Progenitor cell of endocrine pancreas (in vitro differentiated cells): ENCODE results near the gene GNAZ. TPM values are rescaled to one million over a fixed set of nuclear protein-coding genes. Genes with fewer than 3 reads are reported as not detected.

Source experiments
- DNase-seq: peaks from one replicate; pipeline ENCODE4 v3.0.0; 2021; ENCODE audit warnings: low spot score; ENCODE audit not compliant: unreplicated experiment
- H3K27ac Mint-ChIP-seq: 2 replicates; pipeline ENCODE4 v1.8.0; 2021; ENCODE audit warnings: mild to moderate bottlenecking, moderate library complexity, mixed read lengths
- H3K27me3 Mint-ChIP-seq: 2 replicates; pipeline ENCODE4 v1.8.0; 2021; ENCODE audit warnings: mixed read lengths
- H3K36me3 Mint-ChIP-seq: 2 replicates; pipeline ENCODE4 v1.8.0; 2022; ENCODE audit warnings: mixed read lengths; ENCODE audit not compliant: insufficient read depth
- H3K4me1 Mint-ChIP-seq: 2 replicates; pipeline ENCODE4 v1.8.0; 2021; ENCODE audit warnings: low read depth, mixed read lengths
- H3K4me3 Mint-ChIP-seq: 2 replicates; pipeline ENCODE4 v1.8.0; 2021; ENCODE audit warnings: low read depth, mild to moderate bottlenecking, moderate library complexity, mixed read lengths
- H3K9me3 Mint-ChIP-seq: 2 replicates; pipeline ENCODE4 v1.8.0; 2021; ENCODE audit warnings: low read depth, mixed read lengths
- CTCF ChIP-seq: fragments of 200-600 bp; sonication (generic); IDR thresholded peaks from one replicate; pipeline ENCODE4 v1.5.0; 2021; ENCODE audit warnings: antibody characterized with exemption, mild to moderate bottlenecking; ENCODE audit not compliant: unreplicated experiment
- total RNA-seq: library from RNA; stranded (reverse); gene quantifications from 2 replicates; pipeline ENCODE4 v1.2.1, GENCODE V29; 2021

GNAZ gene
- total RNA-seq, 1 donor from 2014 or later = 19.2 TPM

- no peak for TF ChIP-seq CTCF
- Mint-ChIP-seq H3K27ac (no peak overlapping the region), H3K9me3 (no peaks in the 10 kb centered on the region), H3K36me3 (peaks cover 6% of the 10 kb centered on the region), H3K27me3 (peaks cover 2% of the 10 kb centered on the region), H3K4me3 (no peak overlapping the region), H3K4me1 (peaks cover 3% of the 10 kb centered on the region)
- DNase-seq = no peak
Observed at GRCh38 chr22:23127055-23127756, 56.9 kb downstream of the GNAZ start.

GRCh38 chr22:23127788-23128187 is 57.5 kb downstream of the GNAZ start:
- peaks cover 3% of the 10 kb centered on the region for H3K4me1 Mint-ChIP-seq
- H3K27ac Mint-ChIP-seq = no peak overlapping the region
- peaks cover 2% of the 10 kb centered on the region for H3K27me3 Mint-ChIP-seq
- TF ChIP-seq CTCF = no peak
- DNase-seq = no peak
- no peak overlapping the region for H3K4me3 Mint-ChIP-seq
- no peaks in the 10 kb centered on the region for H3K9me3 Mint-ChIP-seq
- peaks cover 6% of the 10 kb centered on the region for H3K36me3 Mint-ChIP-seq

GRCh38 chr22:23128269-23129108 is 58.2 kb downstream of the GNAZ start:
- Mint-ChIP-seq H3K4me3 (no peak overlapping the region), H3K4me1 (peaks cover 3% of the 10 kb centered on the region), H3K27me3 (peaks cover 2% of the 10 kb centered on the region), H3K9me3 (no peaks in the 10 kb centered on the region), H3K27ac (peak overlapping the region; percentile 11), H3K36me3 (peaks cover 1% of the 10 kb centered on the region)
- TF ChIP-seq CTCF = peak; percentile 88
- DNase-seq = peak; percentile 84

- H3K4me3 Mint-ChIP-seq = no peak overlapping the region
- H3K4me1 Mint-ChIP-seq = peaks cover 3% of the 10 kb centered on the region
- H3K36me3 Mint-ChIP-seq = peaks cover 1% of the 10 kb centered on the region
- H3K27me3 Mint-ChIP-seq = peaks cover 2% of the 10 kb centered on the region
- H3K9me3 Mint-ChIP-seq = no peaks in the 10 kb centered on the region
- no peak for DNase-seq
- no peak for TF ChIP-seq CTCF
- no peak overlapping the region for H3K27ac Mint-ChIP-seq
Observed at GRCh38 chr22:23129149-23129548, 58.8 kb downstream of the GNAZ start.

- Mint-ChIP-seq H3K4me1 (peaks cover 2% of the 10 kb centered on the region), H3K27me3 (peaks cover 2% of the 10 kb centered on the region), H3K27ac (peak overlapping the region; percentile 21), H3K36me3 (no peaks in the 10 kb centered on the region), H3K9me3 (no peaks in the 10 kb centered on the region), H3K4me3 (no peak overlapping the region)
- no peak for TF ChIP-seq CTCF
- no peak for DNase-seq
Observed at GRCh38 chr22:23130697-23131096, 60.4 kb downstream of the GNAZ start.
